ENCODE data around the gene MAU2.

Gene MAU2

DNA sequence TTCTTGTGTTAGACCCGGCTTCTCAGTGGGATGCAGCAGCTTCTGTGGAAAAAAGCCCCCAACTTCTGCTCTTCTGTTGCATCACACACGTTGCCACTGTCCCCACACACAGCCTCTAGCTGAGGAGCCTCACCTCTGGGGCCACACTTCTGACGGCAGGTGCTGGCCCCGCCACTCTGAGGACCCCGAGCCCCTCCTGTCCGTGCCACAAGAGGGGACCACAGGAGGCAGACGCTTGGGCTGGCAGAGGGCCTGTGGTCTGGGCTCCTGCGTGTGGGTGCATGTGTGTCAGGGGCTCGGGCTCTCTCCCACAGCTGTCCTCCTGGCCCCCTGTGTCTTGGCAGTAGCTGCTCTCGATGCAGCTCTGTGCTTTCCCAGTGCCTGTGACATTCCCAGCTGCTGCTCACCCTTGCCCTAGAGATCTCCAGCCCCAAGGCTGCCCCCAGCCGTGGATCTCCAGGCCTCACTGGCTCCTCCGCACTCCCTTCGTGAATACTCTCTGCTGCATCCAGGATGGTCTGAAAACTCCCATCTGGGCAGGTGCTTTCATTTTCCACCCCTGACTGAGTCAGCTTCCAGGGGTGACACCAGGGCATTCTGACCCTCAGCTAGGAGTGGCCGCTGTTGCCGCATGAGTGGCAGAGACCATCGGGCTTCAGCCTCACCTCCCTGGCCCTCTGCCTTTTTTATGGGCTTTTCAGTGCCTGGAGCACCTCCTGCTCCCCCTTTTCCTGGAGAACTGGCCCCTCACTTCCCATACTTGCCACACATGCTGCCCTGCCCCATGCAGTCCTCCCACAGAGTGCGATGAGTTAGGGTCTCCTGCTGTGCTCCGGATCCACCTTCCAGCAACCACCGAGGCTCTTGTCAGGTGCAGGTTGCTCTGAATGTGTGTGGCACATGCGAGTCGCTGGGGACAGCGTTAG is 13.7 kb downstream of the MAU2 start:
- Histone ChIP-seq H3K9me2 (replicated peaks; ENCODE audit: control insufficient read depth, low read length) (no peaks in the 10 kb centered on the region), H3F3A (ENCODE audit: control insufficient read depth, insufficient read depth) (no peaks in the 10 kb centered on the region), H3K27ac (ENCODE audit: low read depth, low read length) (no peak overlapping the region), H3K4me1 (ENCODE audit: control insufficient read depth, low read length) (no peaks in the 10 kb centered on the region), H4K20me1 (ENCODE audit: control insufficient read depth, insufficient read depth, low read depth, low read length) (0 out of 2 replicates have a peak, but pooled peaks cover 3% of the 10 kb centered on the region), H3K27me3 (ENCODE audit: control insufficient read depth, low read length) (no peaks in the 10 kb centered on the region), H3K9me3 (ENCODE audit: control insufficient read depth, insufficient read depth, low read length) (no peaks in the 10 kb centered on the region), H3K36me3 (ENCODE audit: control insufficient read depth, low read length) (peaks cover 71% of the 10 kb centered on the region), H3K79me2 (ENCODE audit: control insufficient read depth, low read length) (peaks cover 45% of the 10 kb centered on the region), H3K4me2 (ENCODE audit: low read length) (no peak overlapping the region), H3K4me3 (ENCODE audit: low read length) (no peak overlapping the region)
- TF ChIP-seq CTCF (IDR thresholded peaks at IDR 0.05; ENCODE audit: low read depth, low read length, poor library complexity, severe bottlenecking) (no peak), EZH2phosphoT487 (IDR thresholded peaks at IDR 0.05; ENCODE audit: borderline replicate concordance, low read length) (no peak)

GRCh38 chr19:19334989-19335344 is 14.3 kb downstream of the MAU2 start:
- H3K36me3 ChIP-seq (ENCODE audit: control insufficient read depth, low read length), result peaks cover 68% of the 10 kb centered on the region

DNA sequence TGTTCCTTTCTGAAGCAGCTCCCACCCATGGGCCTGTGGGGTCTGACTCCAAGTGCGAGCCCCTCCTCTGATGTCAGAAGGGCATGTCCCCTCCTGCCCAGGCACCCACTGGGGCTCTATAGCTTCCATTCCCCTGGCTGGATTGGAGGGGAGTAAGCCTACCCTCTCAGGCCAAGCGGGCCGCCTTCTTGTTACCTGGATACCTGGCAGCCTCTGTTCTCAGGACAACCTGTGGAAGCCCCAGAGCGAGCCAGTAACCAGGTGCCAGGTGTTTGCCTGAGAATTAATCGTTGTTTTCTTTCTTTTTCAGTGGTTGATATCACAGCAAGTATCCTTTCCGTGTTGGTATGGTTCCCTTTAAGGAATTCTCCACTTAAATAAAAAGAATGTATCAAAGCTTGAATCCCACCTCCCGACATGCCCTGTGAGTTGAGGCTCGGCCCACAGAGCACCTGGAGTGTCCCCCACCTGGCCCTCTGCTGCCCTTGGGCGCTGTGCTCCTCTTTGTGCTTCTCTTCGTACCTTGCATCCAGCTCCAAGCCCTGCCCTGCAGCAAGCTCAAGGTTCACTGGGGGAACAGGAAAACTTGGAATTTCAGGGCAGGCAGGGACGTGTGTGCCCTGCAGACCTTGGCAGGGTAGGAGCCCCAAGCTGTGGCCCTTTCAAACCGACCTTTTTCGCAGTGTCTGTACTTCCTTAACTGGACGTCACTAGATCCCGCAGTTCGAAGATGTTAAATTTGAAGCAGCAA is 15.0 kb downstream of the MAU2 start:
- Histone ChIP-seq H3K36me3 (ENCODE audit: control insufficient read depth, low read length) (peaks cover 67% of the 10 kb centered on the region), H4K20me1 (ENCODE audit: control insufficient read depth, insufficient read depth, low read depth, low read length) (0 out of 2 replicates have a peak, but pooled peaks cover 3% of the 10 kb centered on the region), H3K27ac (ENCODE audit: low read depth, low read length) (no peak overlapping the region), H3K4me1 (ENCODE audit: control insufficient read depth, low read length) (no peaks in the 10 kb centered on the region), H3K9me2 (replicated peaks; ENCODE audit: control insufficient read depth, low read length) (no peaks in the 10 kb centered on the region), H3F3A (ENCODE audit: control insufficient read depth, insufficient read depth) (no peaks in the 10 kb centered on the region), H3K4me2 (ENCODE audit: low read length) (no peak overlapping the region), H3K4me3 (ENCODE audit: low read length) (no peak overlapping the region), H3K27me3 (ENCODE audit: control insufficient read depth, low read length) (no peaks in the 10 kb centered on the region), H3K79me2 (ENCODE audit: control insufficient read depth, low read length) (peaks cover 35% of the 10 kb centered on the region), H3K9me3 (ENCODE audit: control insufficient read depth, insufficient read depth, low read length) (no peaks in the 10 kb centered on the region)
- no peak for TF ChIP-seq EZH2phosphoT487 (IDR thresholded peaks at IDR 0.05; ENCODE audit: borderline replicate concordance, low read length)
- no peak for TF ChIP-seq CTCF (IDR thresholded peaks at IDR 0.05; ENCODE audit: low read depth, low read length, poor library complexity, severe bottlenecking)

More at GRCh38 chr19:19334989-19335344, 14.3 kb downstream of the MAU2 start:
- Histone ChIP-seq H3K4me2 (ENCODE audit: low read length) (no peak overlapping the region), H3K27me3 (ENCODE audit: control insufficient read depth, low read length) (no peaks in the 10 kb centered on the region), H3K4me3 (ENCODE audit: low read length) (no peak overlapping the region), H3F3A (ENCODE audit: control insufficient read depth, insufficient read depth) (no peaks in the 10 kb centered on the region), H3K27ac (ENCODE audit: low read depth, low read length) (no peak overlapping the region), H3K4me1 (ENCODE audit: control insufficient read depth, low read length) (no peaks in the 10 kb centered on the region), H3K79me2 (ENCODE audit: control insufficient read depth, low read length) (peaks cover 41% of the 10 kb centered on the region), H4K20me1 (ENCODE audit: control insufficient read depth, insufficient read depth, low read depth, low read length) (0 out of 2 replicates have a peak, but pooled peaks cover 3% of the 10 kb centered on the region), H3K9me3 (ENCODE audit: control insufficient read depth, insufficient read depth, low read length) (no peaks in the 10 kb centered on the region), H3K9me2 (replicated peaks; ENCODE audit: control insufficient read depth, low read length) (no peaks in the 10 kb centered on the region)
- TF ChIP-seq CTCF (IDR thresholded peaks at IDR 0.05; ENCODE audit: low read depth, low read length, poor library complexity, severe bottlenecking) (no peak), EZH2phosphoT487 (IDR thresholded peaks at IDR 0.05; ENCODE audit: borderline replicate concordance, low read length) (no peak)

All from DOHH2 (cell line).